ENCODE measurements around the gene FAIM.

GRCh38 chr3:138625707-138626365 is 17.3 kb downstream of the FAIM start:
- TF ChIP-seq CTCF (conservative IDR thresholded peaks at IDR 0.05): no peak
- no peak for TF ChIP-seq ZFX (IDR thresholded peaks at IDR 0.05)

Measured in C4-2B (cell line).